GM18505 (cell line): ENCODE data around the gene RNF125.
"Not testable (repeated sequence)": the region's sequence is repeated elsewhere in the genome, so short reads cannot be mapped to it uniquely, and the experiment has no call there.

ENCODE experiments used
- ATAC-seq: cut with Tn5 transposase; IDR thresholded peaks from one replicate; pipeline ENCODE4 v1.9.1; 2021; ENCODE audit not compliant: unreplicated experiment
- POLR2A ChIP-seq: IDR thresholded peaks from 4 replicates; pipeline ENCODE4 v1.6.1; 2011; ENCODE audit warnings: borderline replicate concordance; ENCODE audit not compliant: insufficient read depth, insufficient read length; ENCODE audit errors: extremely low read depth

The RNF125 gene

DNA sequence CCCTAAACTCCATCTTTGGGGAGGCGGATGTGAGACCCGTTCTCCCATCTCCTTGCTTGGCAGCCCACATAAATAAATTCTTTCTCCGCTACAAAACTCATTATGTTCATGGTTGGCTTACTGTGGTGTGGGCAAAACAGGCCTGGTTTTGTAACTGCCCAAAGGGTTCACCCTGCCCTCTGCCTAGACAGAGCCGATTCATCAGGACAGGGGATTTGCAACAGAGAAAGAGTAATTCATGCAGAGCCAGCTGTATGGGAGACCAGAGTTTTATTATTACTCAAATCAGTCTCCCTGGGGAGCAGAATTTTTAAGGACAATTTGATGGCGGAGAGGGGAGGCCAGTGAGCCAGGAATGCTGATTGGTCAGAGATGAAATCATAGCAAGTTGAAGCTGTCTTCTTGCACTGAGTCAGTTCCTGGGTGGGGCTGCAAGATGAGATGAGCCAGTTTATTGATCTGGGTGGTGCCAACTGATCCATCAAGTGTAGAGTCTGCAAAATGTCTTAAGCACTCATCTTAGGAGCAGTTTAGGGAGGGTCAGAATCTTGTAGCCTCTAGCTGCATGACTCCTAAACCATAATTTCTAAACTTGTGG is 8.4 kb upstream of the RNF125 start:
- TF ChIP-seq POLR2A = no peak
- ATAC-seq = no peak

DNA sequence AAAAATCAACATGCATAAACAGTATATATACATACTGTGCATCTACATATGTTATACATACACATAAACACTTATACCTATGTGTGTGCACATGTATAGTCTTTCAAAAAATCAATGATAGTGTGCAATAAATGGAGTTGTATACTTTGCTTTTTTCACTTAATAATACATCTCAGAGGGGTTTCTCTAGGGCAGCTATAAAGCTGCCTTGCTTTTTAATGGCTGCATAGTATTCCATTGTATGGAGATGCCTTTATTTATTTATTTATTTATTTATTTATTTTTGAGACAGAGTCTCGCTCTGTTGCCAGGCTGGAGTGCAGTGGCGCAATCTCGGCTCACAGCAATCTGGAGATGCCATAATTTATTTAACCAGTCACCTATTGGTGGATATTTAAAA is 7.4 kb upstream of the RNF125 start:
- no peak for TF ChIP-seq POLR2A
- ATAC-seq = no peak

DNA sequence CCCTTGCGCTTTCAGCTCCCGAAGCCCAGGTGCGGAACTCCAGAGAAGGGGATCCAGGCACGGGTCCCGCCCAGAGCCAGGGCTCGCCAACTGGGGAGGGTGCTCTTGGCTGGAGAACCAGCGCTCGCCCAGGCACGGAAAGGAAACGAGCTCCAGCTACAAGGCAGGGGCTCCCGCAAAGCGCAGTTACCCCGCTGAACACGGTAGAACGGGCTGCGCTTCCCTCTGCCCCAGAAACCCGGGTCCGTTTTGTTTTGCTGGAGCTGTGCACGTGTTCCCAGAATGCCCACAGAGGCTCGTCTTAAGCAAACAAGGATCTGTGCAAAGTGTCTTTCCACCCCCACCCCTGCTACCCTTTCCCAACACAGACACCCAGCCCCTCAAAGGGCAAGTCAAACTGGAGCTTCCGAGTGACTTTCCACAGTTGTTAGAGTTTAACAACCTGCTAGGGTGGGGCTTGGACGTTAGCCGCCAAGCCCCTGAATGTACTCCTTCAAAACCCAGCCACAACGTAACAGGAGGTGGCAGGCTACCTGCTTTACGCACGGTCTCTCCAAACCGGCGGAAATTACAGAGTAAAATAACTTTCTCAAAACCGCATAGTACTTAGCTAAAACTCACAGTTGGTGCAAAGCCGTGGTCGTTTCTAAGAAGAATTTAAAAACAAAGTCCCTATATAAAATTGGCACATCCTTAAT is 775 bp downstream of the RNF125 start:
- peak; percentile 22 for ATAC-seq
- no peak for TF ChIP-seq POLR2A

DNA sequence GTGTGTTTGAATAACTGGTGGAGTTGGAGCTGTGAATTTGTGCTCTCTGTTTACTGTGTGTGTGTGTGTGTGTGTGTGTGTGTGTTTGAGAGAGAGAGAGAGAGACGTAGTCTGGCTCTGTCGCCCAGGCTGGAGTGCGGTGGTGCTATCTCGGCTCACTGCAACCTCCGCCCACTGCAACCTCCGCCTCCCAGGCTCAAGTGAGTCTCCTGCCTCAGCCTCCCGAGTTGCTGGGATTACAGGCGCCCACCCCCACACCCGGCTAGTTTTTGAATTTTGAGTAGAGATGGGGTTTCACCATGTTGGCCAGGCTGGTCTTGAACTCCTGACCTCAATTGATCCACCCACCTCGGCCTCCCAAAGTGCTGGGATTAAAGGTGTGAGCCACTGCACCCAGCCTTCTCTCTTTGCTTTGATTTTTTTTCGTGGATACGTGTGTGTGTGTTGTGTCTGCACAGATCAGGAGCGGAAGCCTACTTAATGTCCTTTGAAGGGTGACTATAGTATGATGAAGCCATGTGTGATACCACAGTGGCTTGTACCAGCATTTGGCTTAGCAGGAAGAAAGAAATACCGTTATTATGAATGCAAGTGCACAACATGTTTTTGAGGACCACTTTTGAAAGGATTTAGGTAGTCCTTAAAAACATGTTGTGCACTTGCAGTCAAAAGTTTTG is 1.5 kb downstream of the RNF125 start:
- ATAC-seq = not testable (repeated sequence)

DNA sequence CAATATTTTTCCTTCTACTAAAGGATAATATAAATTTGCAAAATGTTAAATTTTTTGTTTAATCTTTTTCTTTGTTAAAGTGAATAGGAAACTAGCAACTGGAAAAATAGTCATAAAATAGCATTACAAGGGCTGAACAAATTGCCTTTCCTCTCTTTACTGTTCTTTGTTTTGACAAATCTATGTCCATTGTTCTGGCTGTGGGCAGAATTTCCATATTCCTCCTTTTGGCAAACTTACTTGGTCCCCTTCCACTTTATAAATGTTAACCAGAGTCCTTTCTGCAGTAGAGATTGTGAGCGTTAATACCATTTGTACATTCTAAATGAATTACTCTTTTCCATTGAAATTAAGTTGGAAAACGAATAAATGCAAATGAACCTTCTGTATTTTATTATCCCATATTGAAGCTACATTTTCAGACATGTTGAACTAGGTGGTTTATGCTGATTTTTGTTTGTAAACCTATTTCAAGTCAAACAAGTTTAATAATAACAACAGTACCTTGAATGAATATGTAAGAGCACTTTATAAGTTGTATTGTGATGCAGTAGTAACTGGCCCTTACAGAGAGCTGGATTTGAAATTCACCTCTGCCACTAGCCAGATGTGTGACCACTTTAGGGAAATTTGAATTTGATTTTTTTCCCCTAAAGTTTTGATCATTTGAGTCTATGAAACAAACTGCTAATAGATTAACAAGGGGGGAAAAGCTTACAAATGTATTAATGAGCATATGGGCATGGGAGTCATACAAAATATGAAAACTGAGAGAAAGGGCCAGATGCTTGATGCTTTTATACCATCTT is 3.3 kb downstream of the RNF125 start:
- ATAC-seq = no peak

DNA sequence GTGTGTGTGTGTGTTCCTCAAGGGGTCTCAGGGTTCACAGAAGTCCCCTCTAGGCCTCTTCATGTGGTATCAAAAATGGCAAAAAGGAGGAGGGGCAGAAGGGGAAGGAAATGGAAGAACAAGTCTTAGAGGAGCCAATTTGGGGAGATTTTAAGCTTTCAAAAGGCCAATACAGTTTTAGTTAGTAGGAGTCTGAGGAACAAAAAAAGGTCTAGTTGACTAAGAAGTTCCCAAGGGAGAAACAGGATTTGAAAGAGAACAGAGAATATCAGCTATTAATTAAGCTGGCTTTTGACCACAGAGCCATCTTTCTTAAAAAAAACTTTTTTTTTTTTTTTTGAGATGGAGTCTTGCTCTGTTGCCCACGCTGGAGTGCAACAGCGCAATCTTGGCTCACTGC is 7.1 kb downstream of the RNF125 start:
- TF ChIP-seq POLR2A = no peak
- no peak for ATAC-seq

More for the DNA sequence above, 3.3 kb downstream of the RNF125 start:
- TF ChIP-seq POLR2A = no peak

DNA sequence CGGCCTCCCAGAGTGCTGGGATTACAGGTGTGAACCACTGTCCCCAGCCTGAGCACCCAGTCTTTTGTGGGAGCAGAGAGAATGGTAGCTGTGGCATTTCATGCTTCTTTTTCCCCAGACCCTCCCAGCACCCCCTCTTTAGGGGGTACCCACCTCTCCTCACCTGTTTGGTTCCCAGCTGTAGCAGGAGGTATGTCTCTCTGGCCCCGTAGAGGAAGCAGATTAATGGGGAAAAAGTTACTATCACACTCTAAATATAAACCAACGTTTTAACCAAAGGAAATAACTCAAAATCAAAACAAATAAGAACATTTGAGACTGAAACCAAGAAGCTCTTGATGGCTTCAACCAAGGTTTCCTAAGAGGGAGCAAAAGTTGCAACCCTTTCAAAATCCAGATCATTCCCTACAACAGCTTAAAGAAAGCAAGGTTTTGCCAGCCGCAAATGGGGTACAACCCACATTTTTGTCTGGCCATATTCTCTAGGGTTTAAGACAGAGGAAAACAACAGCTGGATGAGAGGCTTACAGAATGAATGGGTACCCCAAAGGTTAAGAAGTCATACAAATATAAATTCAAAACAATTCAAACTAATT is 8.0 kb downstream of the RNF125 start:
- ATAC-seq = no peak
- TF ChIP-seq POLR2A = no peak

DNA sequence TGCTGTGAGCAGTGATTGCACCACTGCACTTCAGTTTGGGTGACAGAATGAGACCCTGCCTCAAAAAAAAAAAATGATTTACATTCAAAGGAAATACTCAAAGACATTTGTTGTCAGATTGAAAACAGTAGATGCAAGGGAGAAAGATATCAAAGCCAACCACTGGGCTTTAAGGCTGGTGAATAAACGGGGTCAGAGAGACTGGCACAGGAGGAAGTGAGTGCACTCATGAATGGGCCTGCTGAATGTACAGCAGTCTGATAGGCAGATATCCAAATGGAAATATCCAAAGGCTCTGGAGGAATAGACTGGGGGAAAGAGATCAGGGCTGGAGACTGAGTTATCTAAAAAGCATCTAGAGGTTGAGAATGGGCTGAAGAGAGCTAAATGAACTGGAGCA is 10.9 kb downstream of the RNF125 start:
- TF ChIP-seq POLR2A = no peak
- ATAC-seq = no peak

DNA sequence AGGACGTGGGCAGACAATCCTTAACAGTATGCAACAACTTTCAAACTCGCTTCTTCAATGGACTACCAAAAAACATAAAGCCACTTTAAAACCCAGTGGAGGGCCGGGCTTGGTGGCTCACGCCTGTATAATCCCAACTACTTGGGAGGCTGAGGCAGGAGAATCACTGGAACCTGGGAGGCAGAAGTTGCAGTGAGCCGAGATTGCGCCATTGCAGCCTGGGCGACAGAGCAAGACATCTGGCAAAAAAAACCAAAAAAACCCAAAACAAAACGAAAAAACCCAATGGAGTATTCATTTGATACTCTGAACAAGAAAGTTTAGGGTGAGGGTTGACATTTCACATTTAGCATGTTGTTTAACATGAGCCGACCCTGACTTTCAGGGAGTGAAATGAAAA is 14.0 kb downstream of the RNF125 start:
- no peak for TF ChIP-seq POLR2A
- no peak for ATAC-seq

DNA sequence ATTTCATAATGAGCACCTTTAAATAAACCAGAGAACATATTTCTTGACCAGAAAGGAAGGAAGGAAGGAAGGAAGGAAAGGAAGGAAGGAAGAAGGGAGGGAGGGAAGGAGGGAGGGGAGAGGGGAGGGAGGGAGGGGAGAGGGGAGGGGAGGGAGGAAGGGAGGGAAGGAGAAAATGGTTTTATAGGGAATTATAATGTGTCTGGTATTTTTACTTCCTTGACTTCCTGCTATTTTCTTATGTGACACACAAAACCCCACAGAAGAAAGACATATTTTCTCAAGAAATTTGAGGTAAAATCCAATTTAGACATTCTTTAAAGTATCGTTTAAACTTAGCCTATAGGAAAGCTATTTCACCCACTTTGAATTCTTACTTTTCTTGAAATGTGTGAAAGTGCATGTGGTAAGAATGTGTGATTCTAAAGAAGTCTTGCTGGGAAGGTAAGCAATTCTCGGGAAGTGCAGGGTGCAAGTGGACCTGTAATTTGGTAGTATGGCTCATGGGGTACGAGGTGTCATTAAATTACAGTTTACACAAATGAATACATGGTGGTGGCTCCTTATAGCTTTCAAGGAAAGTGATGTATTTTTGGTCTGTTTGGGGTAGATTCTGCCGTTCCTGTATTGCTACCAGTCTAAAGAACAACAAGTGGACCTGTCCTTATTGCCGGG is 18.0 kb downstream of the RNF125 start:
- ATAC-seq = no peak
- no peak for TF ChIP-seq POLR2A

DNA sequence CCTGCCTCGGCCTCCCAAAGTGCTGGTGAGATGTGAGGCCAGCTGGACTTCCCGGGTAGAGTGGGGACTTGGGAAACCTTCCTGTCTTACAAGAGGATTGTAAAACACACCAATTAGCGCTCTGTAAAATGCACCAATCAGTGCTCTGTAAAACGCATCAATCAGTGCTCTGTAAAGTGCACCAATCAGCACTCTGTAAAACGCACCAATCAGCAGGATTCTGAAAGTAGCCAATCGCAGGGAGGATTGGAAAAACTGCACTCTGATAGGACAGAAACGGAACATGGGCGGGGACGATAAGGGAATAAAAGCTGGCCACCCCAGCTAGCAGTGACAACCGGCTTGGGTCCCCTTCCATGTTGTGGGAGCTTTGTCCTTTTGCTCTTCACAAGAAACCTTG is 19.0 kb downstream of the RNF125 start:
- no peak for ATAC-seq
- TF ChIP-seq POLR2A = no peak

DNA sequence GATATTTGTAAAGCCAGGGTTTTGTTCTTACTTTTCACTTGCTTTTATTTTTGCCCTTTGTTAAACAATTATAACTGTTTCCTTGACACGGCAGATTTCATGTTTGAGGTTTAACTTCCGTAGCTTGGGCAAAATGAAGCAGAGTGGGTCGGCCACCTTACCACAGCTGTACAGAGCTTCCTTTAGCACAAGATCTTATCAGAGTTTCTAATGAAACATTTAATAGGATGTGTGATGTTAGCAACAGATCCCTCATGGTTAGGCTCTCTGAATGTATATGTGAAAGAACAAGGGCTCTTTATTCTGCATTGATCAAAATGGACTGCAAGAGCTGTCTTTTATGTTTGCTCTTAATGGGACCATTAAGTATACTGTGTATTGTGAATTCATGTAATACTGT is 22.3 kb downstream of the RNF125 start:
- TF ChIP-seq POLR2A = no peak
- ATAC-seq = peak; percentile 75

DNA sequence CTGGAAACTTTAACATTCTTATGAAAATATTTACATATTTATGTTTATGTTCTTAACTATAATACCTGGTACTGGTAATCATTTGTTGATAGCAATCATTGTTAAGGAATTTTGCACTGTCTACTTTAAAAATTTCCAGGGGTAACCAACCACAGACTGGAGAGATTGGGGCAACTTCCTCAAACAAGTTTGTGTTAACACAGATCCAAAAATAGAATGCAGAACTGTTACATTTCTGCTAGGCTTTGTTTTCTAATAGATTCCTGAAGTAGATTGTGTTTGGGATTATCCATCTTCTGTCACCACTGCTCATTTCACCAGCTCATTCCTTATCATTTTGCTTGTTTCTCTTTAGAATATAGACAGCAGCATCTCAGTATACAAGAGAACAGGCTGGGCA is 23.7 kb downstream of the RNF125 start:
- no peak for ATAC-seq
- no peak for TF ChIP-seq POLR2A
